Vagina (tissue), 2 donors: ENCODE results near the gene TMEM164.
"Not testable (repeated sequence)": the region's sequence is repeated elsewhere in the genome, so short reads cannot be mapped to it uniquely, and the experiment has no call there.

Source experiments
- POLR2A ChIP-seq, 2 donors: fragments of 450-650 bp; IDR thresholded peaks; one replicate each; pipeline ENCODE4 v1.6.1; 2017; ENCODE audit warnings: antibody characterized with exemption in 2 of 2, mild to moderate bottlenecking in 2 of 2, moderate library complexity in 2 of 2
- POLR2AphosphoS5 ChIP-seq, 2 donors: sonication (generic); formaldehyde crosslinking; IDR thresholded peaks; one replicate each; pipeline ENCODE4 v1.9.0; 2017; ENCODE audit warnings: antibody characterized with exemption in 2 of 2, mild to moderate bottlenecking in 2 of 2, low read depth in 1 of 2; ENCODE audit not compliant: insufficient read depth in 1 of 2

- not testable (repeated sequence) for TF ChIP-seq POLR2A (IDR thresholded peaks at IDR 0.05); POLR2AphosphoS5 (IDR thresholded peaks at IDR 0.05; ENCODE audit: insufficient read depth in 1 of 2, low read depth in 1 of 2)
These were observed 151.4 kb downstream of the TMEM164 start for GRCh38 chrX:110154328-110154727.
